Measurements from ENCODE around the gene RUFY1. TPM values are rescaled to one million over a fixed set of nuclear protein-coding genes. Genes with fewer than 3 reads are reported as not detected.

Gene RUFY1
- total and polyA plus RNA-seq, 2 of the 13 experiments (the other 11 are each of a cell fraction or from before 2014, with no cell fraction given) = 19.9 to 31.9 TPM

DNA sequence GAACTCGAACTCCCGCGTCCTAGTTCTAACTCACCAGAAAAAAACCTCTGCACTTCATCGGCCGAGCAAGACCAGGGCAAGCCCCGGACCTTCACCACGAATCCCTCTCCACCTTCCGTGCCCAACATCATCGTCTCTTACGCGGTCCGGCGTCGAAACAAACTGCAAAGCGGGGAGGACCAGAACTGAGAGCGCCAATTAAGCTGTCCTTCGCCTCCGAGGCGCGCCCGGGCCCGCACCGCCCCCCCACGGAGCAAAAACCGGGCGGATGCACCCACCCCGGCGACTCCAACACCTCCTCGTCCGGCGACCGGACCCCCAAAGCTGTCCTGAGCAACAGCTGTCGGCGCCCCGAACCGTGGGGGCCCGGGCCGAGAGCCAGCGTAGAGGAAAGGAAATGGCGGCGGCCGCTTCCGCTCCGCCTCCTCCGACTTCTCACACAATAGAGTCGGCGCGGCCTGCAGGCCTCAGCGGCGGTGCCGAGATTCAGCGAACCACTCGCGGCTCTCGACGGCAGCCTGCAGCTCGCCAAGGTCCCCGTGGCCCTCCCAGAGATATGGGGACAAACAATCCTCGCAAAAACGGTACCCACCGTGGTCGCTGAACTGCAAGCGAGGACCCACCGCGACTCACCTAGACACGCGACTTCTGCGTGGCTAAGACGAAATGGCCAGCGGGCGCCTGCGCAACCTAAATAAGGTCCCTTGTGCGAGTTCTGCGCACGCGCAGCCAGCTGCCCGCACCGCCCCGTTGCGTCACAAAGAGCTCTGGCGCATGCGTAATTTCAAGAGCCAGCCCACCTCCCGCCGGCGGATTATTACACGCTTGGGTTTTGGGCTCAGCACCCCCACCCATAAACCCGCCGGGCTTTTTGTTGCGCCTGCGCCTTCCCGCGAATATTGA lies 72.9 kb downstream of the RUFY1 start, which contains the start of gene HNRNPH1 (continued):
- peak; percentile 84 for TF ChIP-seq DZIP1 (CRISPR knock-in tag; IDR thresholded peaks at IDR 0.05)
- TF ChIP-seq RFXAP (CRISPR knock-in tag; IDR thresholded peaks at IDR 0.05; ENCODE audit: borderline replicate concordance) = no peak
- peak; percentile 86 for TF ChIP-seq YY1 (IDR thresholded peaks at IDR 0.05; ENCODE audit: insufficient read depth, insufficient replicate concordance, low read depth, low read length)
- peak; percentile 67 for TF ChIP-seq ELF3 (CRISPR knock-in tag; IDR thresholded peaks at IDR 0.05)
- peak; percentile 54; the same call in 1 of the 2 replicates for TF ChIP-seq ZNF891 (CRISPR knock-in tag; IDR thresholded peaks at IDR 0.05)
- 0 out of 2 replicates have a peak, but pooled peaks have one; percentile 12 for TF ChIP-seq ZNF430 (CRISPR knock-in tag; IDR thresholded peaks at IDR 0.05)
- TF ChIP-seq, protein P1, sequence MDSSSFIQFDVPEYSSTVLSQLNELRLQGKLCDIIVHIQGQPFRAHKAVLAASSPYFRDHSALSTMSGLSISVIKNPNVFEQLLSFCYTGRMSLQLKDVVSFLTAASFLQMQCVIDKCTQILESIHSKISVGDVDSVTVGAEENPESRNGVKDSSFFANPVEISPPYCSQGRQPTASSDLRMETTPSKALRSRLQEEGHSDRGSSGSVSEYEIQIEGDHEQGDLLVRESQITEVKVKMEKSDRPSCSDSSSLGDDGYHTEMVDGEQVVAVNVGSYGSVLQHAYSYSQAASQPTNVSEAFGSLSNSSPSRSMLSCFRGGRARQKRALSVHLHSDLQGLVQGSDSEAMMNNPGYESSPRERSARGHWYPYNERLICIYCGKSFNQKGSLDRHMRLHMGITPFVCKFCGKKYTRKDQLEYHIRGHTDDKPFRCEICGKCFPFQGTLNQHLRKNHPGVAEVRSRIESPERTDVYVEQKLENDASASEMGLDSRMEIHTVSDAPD (CRISPR knock-in tag; IDR thresholded peaks at IDR 0.05) = no peak
- TF ChIP-seq ZBTB38 (CRISPR knock-in tag; IDR thresholded peaks at IDR 0.05) = peak; percentile 87
- no peak for TF ChIP-seq XBP1 (CRISPR knock-in tag; IDR thresholded peaks at IDR 0.05)
- no peak for TF ChIP-seq ZBTB40 (IDR thresholded peaks at IDR 0.05)
- TF ChIP-seq ZBTB40 (CRISPR knock-in tag; IDR thresholded peaks at IDR 0.05) = peak; percentile 72; the same call in 1 of the 2 replicates
- peak; percentile 86 for TF ChIP-seq IRF2 (CRISPR knock-in tag; IDR thresholded peaks at IDR 0.05)
- TF ChIP-seq ARNTL (CRISPR knock-in tag; IDR thresholded peaks at IDR 0.05) = peak; percentile 38; the same call in 1 of the 2 replicates
- TF ChIP-seq TCF7L2 (IDR thresholded peaks at IDR 0.05; ENCODE audit: low read depth, low read length) = no peak
- TF ChIP-seq ZNF414 (CRISPR knock-in tag; IDR thresholded peaks at IDR 0.05) = 0 out of 2 replicates have a peak, but pooled peaks have one; percentile 76
